Measurements from ENCODE around the gene NRARP.

- TF ChIP-seq CTCF (IDR thresholded peaks at IDR 0.05) (no peak), POLR2A (IDR thresholded peaks at IDR 0.05) (no peak)
Measured at GRCh38 chr9:137348769-137349470, 46.8 kb upstream of the NRARP start.
